HepG2 (cell line): Measurements from ENCODE around the gene XKR7.

Experiments used
- CBX1 ChIP-seq: IDR thresholded peaks from one replicate; pipeline ENCODE4 v1.6.1; 2016; ENCODE audit warnings: antibody characterized with exemption, low read depth
- NFIC ChIP-seq: IDR thresholded peaks from 2 replicates; pipeline ENCODE4 v1.6.1; 2012; ENCODE audit warnings: mild to moderate bottlenecking, low read length, inconsistent platforms
- ZNF33A ChIP-seq: sonication (generic); formaldehyde crosslinking; IDR thresholded peaks from 2 replicates; pipeline ENCODE4 v1.5.1; 2020; ENCODE audit warnings: missing genetic modification reagents, mild to moderate bottlenecking, moderate library complexity, borderline replicate concordance

GRCh38 chr20:31962761-31963160 is 5.2 kb upstream of the XKR7 start:
- TF ChIP-seq CBX1 (no peak), ZNF33A (CRISPR knock-in tag) (no peak), NFIC (no peak)
